GM12872 (cell line): ENCODE data around the gene PARD3B.

Experiments
- TF ChIP-seq, protein P1 (sequence below): IDR thresholded peaks from 3 replicates; pipeline ENCODE4 v1.5.1; 2011; ENCODE audit warnings: low read depth, mild to moderate bottlenecking, low read length, moderate library complexity; ENCODE audit not compliant: insufficient read depth

PARD3B gene

DNA sequence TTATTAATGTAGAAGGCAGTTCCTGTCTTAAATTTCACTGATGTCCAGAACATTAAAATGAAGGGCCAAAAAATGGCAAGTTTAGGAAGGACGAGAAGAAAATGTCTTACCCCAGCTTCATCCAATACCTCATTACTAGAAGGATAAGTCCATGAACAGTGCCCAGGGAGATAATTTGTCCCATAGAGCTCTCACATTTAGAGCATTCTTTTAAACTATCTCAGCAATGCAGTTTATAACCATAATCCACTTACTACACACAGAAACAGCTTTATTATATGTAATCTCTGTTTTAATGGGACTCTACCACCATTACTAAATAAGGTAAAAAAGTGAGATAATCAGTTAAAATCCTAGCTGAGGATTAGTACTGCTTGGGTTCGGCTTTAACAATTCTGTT, 142.5 kb downstream of the PARD3B start:
- TF ChIP-seq, protein P1, sequence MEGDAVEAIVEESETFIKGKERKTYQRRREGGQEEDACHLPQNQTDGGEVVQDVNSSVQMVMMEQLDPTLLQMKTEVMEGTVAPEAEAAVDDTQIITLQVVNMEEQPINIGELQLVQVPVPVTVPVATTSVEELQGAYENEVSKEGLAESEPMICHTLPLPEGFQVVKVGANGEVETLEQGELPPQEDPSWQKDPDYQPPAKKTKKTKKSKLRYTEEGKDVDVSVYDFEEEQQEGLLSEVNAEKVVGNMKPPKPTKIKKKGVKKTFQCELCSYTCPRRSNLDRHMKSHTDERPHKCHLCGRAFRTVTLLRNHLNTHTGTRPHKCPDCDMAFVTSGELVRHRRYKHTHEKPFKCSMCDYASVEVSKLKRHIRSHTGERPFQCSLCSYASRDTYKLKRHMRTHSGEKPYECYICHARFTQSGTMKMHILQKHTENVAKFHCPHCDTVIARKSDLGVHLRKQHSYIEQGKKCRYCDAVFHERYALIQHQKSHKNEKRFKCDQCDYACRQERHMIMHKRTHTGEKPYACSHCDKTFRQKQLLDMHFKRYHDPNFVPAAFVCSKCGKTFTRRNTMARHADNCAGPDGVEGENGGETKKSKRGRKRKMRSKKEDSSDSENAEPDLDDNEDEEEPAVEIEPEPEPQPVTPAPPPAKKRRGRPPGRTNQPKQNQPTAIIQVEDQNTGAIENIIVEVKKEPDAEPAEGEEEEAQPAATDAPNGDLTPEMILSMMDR = no peak

DNA sequence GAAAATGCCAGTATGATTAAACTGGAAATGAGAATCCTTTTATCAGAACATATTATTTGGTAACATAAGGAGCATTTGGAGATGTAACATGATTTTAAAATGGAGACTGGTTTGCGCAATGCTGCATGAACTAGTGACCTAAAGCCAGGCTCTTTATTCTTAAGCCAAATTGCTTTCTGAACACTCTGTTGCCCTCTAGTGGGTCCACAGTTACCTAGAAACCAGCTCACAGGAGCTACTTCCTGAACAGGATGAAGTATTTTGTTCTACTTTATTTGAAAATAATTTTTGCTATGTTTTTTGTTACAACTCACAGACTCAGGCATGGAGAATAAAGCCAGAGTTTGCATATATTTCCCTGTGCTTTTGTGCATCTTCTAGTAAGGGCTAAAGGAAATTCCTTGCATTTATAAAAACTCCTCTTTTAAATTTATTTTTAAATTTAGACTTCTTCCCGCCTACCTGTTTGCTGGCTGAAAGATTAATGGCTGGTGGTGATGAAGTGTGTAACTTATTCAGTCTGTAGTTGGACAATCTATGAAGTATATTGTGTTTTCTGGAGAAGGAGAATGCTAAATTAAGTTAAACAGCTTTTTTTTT, 146.7 kb downstream of the PARD3B start:
- TF ChIP-seq, protein P1 = peak; percentile 65

DNA sequence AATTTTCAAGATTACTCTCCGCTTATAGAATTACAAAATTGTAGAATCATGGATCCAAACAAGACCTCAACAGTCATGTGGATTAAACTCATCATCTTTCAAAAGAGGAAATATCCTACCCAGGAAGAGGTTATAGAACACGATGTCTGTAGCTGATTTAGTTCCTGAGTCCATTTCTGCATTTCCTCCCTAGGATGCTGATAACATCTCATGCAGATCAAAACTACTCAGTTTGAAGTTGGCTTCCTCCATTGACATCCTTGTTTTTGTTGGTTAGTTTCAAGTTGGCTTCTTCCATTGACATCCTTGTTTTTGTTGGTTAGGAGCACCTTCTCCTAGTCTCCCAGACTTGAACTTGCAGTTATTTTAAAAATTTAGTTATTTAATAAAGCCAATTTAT, 147.5 kb downstream of the PARD3B start:
- TF ChIP-seq, protein P1 = no peak

DNA sequence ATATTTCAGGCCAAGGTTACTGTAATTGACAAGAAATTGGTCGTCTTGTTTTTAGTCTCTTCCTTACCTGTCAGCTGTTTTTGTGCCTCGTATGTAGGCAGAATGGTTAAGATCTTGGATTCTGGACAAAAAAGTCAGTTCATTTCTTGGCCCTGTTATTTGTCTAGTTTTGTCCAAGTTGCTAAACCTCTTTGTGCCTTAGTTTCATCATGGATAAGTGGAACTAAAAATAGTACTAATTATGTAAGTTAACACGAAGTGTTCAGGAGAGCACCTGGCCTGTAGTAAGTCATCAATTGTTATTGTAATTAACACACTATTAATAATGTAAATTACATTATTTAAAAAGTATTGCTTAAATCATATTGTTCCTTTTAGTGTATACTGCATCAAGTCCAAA, 148.0 kb downstream of the PARD3B start:
- TF ChIP-seq, protein P1 = no peak

DNA sequence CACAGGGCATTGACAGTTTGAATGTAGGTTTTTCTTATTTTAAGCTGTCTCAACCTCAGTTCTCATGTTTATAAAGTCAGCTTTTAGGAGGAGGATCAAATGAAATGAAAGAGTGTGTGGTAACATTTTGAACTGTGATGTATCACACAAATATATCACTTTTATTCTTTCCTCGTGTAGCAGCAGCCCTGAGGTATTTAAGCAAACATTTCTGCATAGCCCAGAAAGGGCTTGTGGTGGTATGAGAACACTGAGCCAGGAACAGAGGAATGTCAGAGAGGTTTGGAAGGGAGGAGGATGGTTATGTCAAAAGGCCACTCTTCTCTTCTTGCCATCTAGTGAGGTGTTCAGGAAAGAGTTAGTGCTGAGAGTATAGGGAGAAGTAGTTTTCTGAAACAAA, 150.2 kb downstream of the PARD3B start:
- TF ChIP-seq, protein P1 = no peak

DNA sequence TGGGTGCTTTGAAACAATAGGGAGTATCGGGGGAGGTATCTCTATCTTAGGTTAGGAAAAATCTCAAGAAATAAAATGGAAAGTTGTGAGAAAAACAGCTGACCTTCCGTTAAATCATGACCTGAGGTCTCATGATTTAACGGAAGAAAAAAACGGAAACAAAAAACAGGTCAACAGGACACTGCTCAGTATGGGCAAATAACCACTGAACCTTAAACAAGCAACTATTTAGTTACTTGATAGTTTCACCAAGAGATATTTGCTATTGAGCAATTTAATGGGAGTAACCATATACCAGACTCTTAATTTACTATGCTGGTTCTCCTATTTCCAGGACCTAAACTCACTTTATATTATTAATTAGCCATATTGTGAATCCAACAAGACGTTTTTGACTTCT, 150.8 kb downstream of the PARD3B start:
- TF ChIP-seq, protein P1 = no peak

DNA sequence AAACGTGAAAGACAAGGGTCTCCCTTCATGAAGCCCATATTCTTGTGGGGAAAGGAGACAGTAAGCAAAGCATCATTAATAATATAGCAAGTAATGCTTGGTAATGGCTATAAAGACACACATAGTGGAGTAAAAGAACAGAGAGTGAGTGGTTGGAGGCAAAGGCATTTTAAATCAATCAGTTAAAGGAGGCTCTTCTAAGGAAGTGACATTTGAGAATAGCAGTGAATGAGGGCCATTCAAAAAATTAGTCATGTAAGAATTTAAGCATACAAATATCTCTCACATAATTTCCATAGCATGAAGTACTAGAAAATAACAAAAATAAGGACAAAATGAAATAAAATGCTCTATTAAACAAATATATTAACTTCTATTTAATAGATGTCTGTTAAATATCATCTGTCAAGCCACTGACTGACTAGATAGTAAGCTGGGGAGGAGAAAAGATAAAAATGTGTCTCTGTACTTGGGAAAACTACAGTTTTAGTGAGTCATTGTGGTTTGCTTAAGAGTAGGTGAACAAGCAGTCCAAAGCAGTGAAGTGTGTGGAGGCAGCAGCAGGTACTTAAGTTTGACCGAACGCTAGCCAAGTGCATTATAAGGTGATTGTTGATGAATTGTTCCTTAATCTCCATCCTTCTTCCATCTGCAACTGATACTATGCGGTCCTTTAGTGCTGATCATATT, 160.1 kb downstream of the PARD3B start:
- TF ChIP-seq, protein P1 = no peak
